HG02798 (cell line): ENCODE data around the gene OSBPL5.

Source experiments
- ATAC-seq: cut with Tn5 transposase; IDR thresholded peaks from one replicate; pipeline ENCODE4 v1.9.1; 2021; ENCODE audit warnings: mild to moderate bottlenecking; ENCODE audit not compliant: unreplicated experiment, poor library complexity

The OSBPL5 gene

DNA sequence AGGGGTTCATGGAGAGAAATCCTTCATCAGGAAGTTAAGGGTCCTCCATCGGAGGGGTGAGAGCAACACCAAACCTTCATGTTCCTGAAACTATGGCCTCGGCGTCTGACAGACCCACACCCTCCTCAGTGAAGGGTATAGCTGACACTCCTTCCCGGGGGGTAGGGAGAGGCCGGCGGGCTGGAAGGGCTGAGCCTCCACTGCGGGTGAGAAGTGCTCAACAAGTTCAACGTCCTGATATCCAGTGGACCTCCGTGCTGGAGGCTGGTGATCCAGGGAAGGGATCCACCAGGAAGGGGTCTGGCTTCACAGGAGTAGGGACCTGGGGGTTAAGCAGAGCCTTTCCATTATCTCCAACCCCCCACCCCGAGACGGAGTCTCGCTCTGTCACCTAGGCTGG, 120.2 kb downstream of the OSBPL5 start:
- no peak for ATAC-seq

- no peak for ATAC-seq
Measured at GRCh38 chr11:3044004-3044403, 121.1 kb downstream of the OSBPL5 start.

GRCh38 chr11:3043315-3043871, 121.7 kb downstream of the OSBPL5 start:
- ATAC-seq = no peak

- ATAC-seq = no peak
Measured at GRCh38 chr11:3042496-3043314, 122.4 kb downstream of the OSBPL5 start.

GRCh38 chr11:3041699-3042441, 123.2 kb downstream of the OSBPL5 start:
- ATAC-seq = no peak

DNA sequence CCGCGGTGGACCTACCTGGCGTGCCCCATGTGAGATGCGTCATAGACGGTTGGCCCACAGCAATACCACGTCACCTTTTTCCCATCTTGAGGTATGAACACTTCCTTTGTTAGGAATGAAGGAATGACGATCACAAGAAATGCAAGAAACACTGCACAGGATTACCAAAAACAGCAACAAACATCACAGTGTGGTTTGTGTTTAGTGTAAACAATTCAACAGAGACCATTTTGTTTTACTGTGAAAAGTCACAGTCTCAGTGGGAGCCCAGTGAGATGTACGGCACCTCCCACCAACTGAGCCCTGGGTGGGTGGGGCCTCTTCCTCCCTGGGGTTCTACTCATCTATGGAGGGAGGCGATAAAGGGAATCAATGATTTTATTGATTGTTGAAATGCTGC, 124.2 kb downstream of the OSBPL5 start:
- no peak for ATAC-seq

- ATAC-seq = no peak
Measured at GRCh38 chr11:3037945-3038271, 127.2 kb downstream of the OSBPL5 start.
